UCSD-AML1 (cell line): Measurements from ENCODE around the gene FAM83F.
"Not testable (repeated sequence)": the region's sequence is repeated elsewhere in the genome, so short reads cannot be mapped to it uniquely, and the experiment has no call there.

Experiments
- DNase-seq: peaks from one replicate; lab custom pipeline; 2025; ENCODE audit not compliant: unreplicated experiment; lab: John Stamatoyannopoulos, UW

Gene FAM83F

DNA sequence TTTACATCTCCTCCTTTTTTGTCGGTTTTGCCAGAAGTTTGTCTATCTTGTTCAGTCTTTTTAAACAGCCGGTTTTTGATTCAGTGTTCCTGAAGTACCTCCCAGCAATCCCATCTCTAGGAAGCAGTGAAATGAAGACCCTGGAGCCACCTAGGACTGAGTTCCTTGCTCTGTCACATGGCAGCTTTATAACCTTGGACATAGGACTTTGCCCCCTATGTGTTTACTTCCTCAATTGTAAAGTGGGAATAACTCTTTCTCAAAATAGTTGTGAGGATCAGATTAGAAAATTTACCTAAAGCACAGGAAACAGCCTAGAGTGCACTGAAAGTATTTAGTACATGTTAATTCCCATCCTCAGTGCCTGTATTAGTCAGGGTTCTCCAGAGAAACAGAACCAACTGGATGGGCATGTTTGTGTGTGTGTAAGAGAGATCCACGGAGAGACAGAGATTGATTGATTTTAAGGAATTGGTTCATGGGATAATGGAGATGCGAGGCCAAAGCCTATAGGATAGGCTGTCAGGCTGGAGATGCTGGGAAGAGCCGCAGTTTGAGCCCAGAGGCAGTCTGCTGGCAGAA is 20.0 kb downstream of the FAM83F start:
- no peak for DNase-seq

DNA sequence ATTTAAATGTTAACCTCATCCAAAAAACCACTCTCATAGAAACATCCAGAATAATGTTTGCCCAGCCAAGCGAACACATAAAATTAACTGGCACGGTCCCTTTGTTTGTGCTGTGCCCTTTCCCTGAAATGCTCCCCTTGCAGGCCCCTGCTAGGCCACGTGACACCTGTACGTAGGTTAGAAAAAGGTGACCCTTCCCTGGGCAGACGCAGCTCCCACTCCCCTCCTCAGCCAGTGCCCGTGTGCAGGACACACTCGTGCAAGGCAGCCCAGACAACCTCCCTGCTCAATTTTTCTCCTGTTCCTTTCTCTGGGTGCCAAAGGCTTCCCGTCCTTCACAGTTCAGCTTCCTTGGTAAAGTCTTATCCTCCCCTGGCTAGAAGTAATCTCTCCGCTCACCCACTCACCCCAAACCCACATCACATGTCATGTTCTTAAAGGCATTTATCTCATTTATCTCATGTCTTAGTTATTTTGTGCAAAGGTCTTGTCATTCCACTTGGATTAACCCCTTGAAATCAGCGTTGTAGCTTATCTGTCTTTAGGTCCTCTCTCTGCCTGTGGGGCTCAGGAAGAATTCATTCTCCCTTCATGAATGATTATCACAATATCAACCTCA is 20.7 kb downstream of the FAM83F start:
- no peak for DNase-seq

DNA sequence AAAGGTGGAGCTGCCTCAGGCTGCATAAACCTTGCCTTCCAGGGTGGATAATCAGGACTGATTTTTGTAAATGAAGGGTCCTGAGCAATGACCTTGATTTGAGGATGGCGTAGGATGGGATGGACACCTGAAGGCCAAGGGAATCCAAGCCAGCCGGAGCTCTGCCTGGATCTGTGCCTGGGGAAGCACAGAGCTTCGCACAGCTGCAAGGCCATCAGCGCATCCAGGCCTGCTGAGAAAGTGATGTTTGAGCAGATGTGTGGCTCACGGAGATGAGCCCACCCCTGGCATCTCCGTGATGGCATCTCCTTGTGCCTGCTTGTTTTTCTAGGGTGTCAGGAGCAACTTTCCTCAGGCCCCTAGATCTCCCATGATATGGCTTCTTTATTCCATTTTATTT is 23.3 kb downstream of the FAM83F start:
- no peak for DNase-seq

DNA sequence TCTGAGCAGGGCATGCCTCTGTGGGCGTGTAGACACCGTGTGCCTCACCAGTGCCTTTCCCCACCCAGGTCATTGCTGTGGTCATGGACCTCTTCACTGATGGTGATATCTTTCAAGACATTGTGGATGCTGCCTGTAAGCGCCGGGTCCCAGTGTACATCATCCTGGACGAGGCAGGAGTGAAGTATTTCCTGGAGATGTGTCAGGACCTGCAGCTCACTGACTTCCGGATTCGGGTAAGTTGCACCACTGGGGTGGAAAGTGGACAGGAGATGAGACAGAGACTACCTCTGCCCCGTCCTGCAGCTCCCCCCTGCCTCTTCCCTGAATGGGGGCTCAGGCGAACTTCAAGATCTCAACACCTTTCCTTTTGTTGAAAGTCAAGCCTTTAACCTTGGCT is 24.3 kb downstream of the FAM83F start:
- DNase-seq, result no peak

GRCh38 chr22:40020956-40021355 is 26.2 kb downstream of the FAM83F start:
- DNase-seq, result no peak

GRCh38 chr22:40021401-40022000 is 26.7 kb downstream of the FAM83F start:
- DNase-seq, result no peak

- no peak for DNase-seq
These were observed 27.9 kb downstream of the FAM83F start for GRCh38 chr22:40022536-40023240.

DNA sequence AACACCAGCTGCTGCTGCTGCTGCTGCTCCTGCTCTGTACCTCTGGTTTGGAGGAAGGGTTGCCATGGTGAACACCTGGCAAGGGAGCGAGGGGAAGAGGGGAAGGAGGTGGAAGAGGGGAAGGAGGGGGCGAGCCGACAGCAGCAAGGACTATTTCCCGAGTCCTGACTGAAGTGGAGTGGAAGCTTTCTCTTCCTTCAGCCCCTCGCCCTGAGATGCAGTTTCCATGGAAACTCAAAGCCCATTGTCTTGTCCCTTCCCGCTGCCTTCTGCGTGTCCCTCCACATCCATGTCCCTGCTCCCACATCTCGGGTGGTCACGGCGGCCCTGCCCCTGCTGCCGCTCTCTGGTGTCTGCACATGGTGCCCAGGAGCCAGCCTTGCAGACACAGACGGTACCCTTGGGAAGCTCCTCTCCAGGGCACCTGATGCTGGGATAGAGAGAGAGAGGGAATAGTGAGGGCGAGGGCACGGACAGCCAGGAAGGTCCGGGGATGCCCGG is 28.6 kb downstream of the FAM83F start:
- DNase-seq, result no peak

DNA sequence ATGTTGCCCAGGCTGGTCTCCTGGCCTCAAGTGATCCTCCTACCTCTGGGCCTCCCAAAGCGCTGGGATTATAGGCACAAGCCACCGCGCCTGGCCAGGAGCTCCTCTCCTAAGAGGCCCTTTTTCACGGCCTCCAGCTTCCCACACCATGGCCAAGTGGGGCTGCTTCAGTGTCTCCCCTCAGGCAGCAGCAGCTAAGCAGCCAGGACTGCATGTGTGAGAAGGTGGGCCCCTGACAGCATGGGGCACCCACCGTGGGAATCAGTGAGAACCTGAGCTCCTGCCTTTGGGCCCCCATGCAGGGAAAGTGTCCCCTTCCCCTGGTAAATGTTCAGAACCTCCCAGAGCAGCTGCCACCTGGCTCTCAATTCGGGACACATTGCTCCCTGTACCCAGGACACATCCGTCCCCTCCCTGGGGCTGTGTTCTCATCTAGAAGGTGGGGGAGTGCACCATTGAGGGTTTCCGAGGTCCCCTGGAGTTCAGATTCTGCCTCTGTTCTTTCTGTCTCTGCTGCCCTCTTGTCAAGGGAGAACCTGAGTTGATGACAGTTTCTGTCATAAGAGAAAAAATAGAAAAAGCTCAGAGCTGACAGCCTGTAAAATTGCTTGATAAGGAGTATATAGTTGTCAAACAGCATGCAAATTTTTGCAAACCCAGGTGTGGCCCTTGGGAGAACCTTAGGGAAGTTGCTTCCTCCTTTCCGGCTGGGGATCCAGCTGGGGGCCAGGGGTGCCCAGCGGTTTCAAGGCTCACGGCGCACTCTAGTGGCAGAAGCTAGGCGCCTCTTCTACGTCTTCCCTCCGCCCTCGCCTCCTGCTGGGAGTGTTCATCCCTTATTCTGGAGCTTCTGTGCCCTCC is 29.7 kb downstream of the FAM83F start:
- DNase-seq, result peak; percentile 63

- DNase-seq, result not testable (repeated sequence)
These were observed 30.3 kb downstream of the FAM83F start for GRCh38 chr22:40025062-40025379.

GRCh38 chr22:40025856-40026255 is 31.1 kb downstream of the FAM83F start:
- no peak for DNase-seq

DNA sequence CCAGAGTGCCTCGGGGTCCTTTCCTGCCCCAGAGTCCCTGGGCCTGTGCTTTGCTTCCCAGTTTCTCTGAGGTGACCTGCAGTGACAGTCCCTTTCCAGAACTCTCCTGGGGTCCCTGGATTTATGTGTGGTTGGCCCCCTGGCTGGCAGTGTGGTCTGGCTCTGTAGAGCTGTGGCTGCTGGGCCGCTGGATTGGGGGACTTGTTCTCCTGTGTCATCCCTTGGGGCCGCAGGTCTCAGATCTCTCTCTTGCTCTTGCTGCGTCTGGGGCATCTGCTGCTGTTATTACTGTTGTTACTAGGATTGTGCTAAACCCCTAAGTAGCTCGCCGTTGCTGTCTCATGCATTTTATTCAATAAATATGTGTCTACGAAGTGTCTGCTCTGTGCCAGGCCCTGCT is 31.9 kb downstream of the FAM83F start:
- DNase-seq, result no peak

- no peak for DNase-seq
These were observed 32.7 kb downstream of the FAM83F start for GRCh38 chr22:40027191-40028097.

GRCh38 chr22:40028098-40028425 is 33.3 kb downstream of the FAM83F start:
- no peak for DNase-seq

DNA sequence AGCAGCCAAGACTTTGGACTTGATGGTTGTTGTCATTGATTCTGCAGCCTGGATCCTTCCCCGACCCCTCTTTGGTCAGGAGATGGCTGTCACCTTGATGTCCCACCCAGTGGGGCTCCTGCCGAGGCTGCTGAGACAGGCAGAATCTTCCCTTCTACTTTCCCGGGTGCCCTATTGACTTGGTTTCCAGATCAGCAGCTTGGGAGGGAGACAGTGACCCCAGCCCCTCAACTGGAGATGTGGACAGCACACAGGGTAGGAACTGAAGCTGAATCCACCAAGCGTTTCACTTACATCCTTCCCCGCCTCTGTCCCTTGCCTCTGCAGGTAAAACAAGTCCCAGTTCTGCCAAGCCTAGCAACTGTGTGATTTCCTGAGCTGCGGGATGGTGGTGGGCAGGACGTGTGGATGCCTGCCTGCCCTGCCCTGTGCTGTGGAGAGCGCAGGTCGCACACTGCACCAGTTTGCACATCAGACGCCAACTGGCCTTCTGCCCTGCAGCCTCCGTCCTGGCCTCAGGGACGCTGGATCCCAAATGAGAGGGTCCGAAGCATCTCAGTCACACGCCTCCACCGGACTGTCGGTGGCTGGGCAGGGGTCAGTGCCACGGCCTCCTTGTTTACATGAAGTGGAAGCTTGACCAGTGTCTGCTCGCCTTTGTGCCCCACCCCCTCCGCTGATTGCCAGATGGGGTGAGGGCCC is 34.6 kb downstream of the FAM83F start:
- no peak for DNase-seq

GRCh38 chr22:40030026-40030757 is 35.4 kb downstream of the FAM83F start:
- DNase-seq, result no peak

GRCh38 chr22:40030758-40031095 is 36.0 kb downstream of the FAM83F start:
- peak; percentile 34 for DNase-seq

GRCh38 chr22:40031766-40032470 is 37.2 kb downstream of the FAM83F start:
- DNase-seq, result no peak
